CD14-positive monocyte (primary cell): ENCODE results near the gene TP53I13. TPM values are rescaled to one million over a fixed set of nuclear protein-coding genes. Genes with fewer than 3 reads are reported as not detected.

Experiments used
- DNase-seq, 3 donors: peaks; one replicate each; pipeline ENCODE4 v3.0.0-alpha.2; 2011 to 2022
- H2AFZ ChIP-seq: 2 replicates; pipeline ENCODE4 v1.6.0; 2012; ENCODE audit warnings: mild to moderate bottlenecking, low read depth, low read length, inconsistent platforms; ENCODE audit not compliant: insufficient read depth, poor library complexity, severe bottlenecking
- H3K27ac ChIP-seq, 2 donors: 1 replicate in 1 of 2; 2 replicates in 1 of 2; pipeline ENCODE4 v1.5.1; 2012 to 2013; ENCODE audit warnings: low read length in 2 of 2, control low read depth in 1 of 2, inconsistent platforms in 1 of 2, low read depth in 1 of 2, mild to moderate bottlenecking in 1 of 2
- H3K27me3 ChIP-seq, 2 donors: one replicate each; pipeline versions ENCODE4 v1.6.0 to v1.6.1; 2011 to 2013; ENCODE audit warnings: low read length in 2 of 2; ENCODE audit not compliant: control insufficient read depth in 2 of 2, insufficient read depth in 2 of 2
- H3K36me3 ChIP-seq, 2 donors: replicated peaks in 1 of 2; 1 replicate in 1 of 2; 2 replicates in 1 of 2; pipeline versions ENCODE4 v1.5.1 to v1.6.1; 2012 to 2013; ENCODE audit warnings: low read length in 2 of 2, control low read depth in 1 of 2, inconsistent platforms in 1 of 2, mild to moderate bottlenecking in 1 of 2; ENCODE audit not compliant: insufficient read depth in 2 of 2, control insufficient read depth in 1 of 2
- H3K4me1 ChIP-seq, 2 donors: 1 replicate in 1 of 2; 2 replicates in 1 of 2; pipeline versions ENCODE4 v1.5.1 to v1.6.1; 2012 to 2013; ENCODE audit warnings: low read length in 2 of 2, control low read depth in 1 of 2, inconsistent platforms in 1 of 2, mild to moderate bottlenecking in 1 of 2, moderate library complexity in 1 of 2; ENCODE audit not compliant: insufficient read depth in 2 of 2, control insufficient read depth in 1 of 2
- H3K4me2 ChIP-seq: replicated peaks from 2 replicates; pipeline ENCODE3; 2012; ENCODE audit warnings: low read length, moderate library complexity, mild to moderate bottlenecking; ENCODE audit not compliant: poor library complexity, severe bottlenecking; ENCODE audit errors: extremely low read depth
- H3K4me3 ChIP-seq, 3 experiments: fragments of 200-600 bp in 1 of 3; sonication (generic) in 1 of 3; replicated peaks in 1 of 3; 1 replicate in 2 of 3; 2 replicates in 1 of 3; pipeline ENCODE4 v1.5.1; 2011 to 2013; ENCODE audit warnings: low read length in 3 of 3, mild to moderate bottlenecking in 3 of 3, control low read depth in 2 of 3, low read depth in 2 of 3, inconsistent platforms in 1 of 3, moderate library complexity in 1 of 3
- H3K79me2 ChIP-seq: 2 replicates; pipeline ENCODE4 v1.6.0; 2012; ENCODE audit warnings: mild to moderate bottlenecking, control low read depth, inconsistent platforms, low read length, moderate library complexity; ENCODE audit not compliant: insufficient read depth
- H3K9ac ChIP-seq: 2 replicates; pipeline ENCODE4 v1.6.0; 2017; ENCODE audit warnings: low read length, mild to moderate bottlenecking; ENCODE audit not compliant: insufficient read depth, poor library complexity, severe bottlenecking
- H3K9me3 ChIP-seq, 2 donors: replicated peaks in 1 of 2; 1 replicate in 1 of 2; 2 replicates in 1 of 2; pipeline versions ENCODE4 v1.5.1 to v1.6.1; 2012 to 2013; ENCODE audit warnings: low read length in 2 of 2, control low read depth in 1 of 2; ENCODE audit not compliant: control insufficient read depth in 1 of 2, insufficient read depth in 1 of 2
- H4K20me1 ChIP-seq: 2 replicates; pipeline ENCODE4 v1.6.0; 2012; ENCODE audit warnings: mild to moderate bottlenecking, low read length, control low read depth, moderate library complexity; ENCODE audit not compliant: insufficient read depth
- H3K27ac Mint-ChIP-seq, 7 donors: one replicate each; pipeline ENCODE4 v1.8.0; 2020; ENCODE audit warnings: mild to moderate bottlenecking in 7 of 7, mixed read lengths in 7 of 7, moderate library complexity in 6 of 7, inconsistent platforms in 2 of 7
- H3K27me3 Mint-ChIP-seq, 3 donors: one replicate each; pipeline ENCODE4 v1.8.0; 2021 to 2022; ENCODE audit warnings: low read depth in 3 of 3, mild to moderate bottlenecking in 3 of 3, mixed read lengths in 3 of 3, moderate library complexity in 3 of 3, inconsistent platforms in 1 of 3
- H3K36me3 Mint-ChIP-seq, 2 donors: one replicate each; pipeline ENCODE4 v1.8.0; 2020; ENCODE audit warnings: mixed read lengths in 2 of 2, inconsistent platforms in 1 of 2, mild to moderate bottlenecking in 1 of 2
- H3K4me1 Mint-ChIP-seq: one replicate; pipeline ENCODE4 v1.8.0; 2020; ENCODE audit warnings: mild to moderate bottlenecking, mixed read lengths
- H3K4me3 Mint-ChIP-seq, 2 donors: one replicate each; pipeline ENCODE4 v1.8.0; 2020; ENCODE audit warnings: mild to moderate bottlenecking in 2 of 2, mixed read lengths in 2 of 2, moderate library complexity in 1 of 2
- H3K9me3 Mint-ChIP-seq, 7 donors: one replicate each; pipeline ENCODE4 v1.8.0; 2020 to 2022; ENCODE audit warnings: mixed read lengths in 7 of 7, mild to moderate bottlenecking in 6 of 7, moderate library complexity in 6 of 7, inconsistent platforms in 2 of 7
- WGBS: methylation state at CpG from one replicate; pipeline ENCODE4 v1.1.5; 2013; ENCODE audit warnings: missing lambda C conversion rate; ENCODE audit not compliant: insufficient coverage; 5-methylcytosine and 5-hydroxymethylcytosine counted together
- intact Hi-C, 2 donors: fragments of 100-400 bp; cut with micrococcal nuclease; formaldehyde crosslinking; loops; one replicate each; pipeline versions ENCODE4 v1.15.0 to v1.15.1; 2023
- polyA plus RNA-seq, 3 donors: library from polyadenylated mRNA; depleted of rRNA in 1 of 3; unstranded in 2 of 3; stranded (reverse) in 1 of 3; fragments of 300-500 nt in 2 of 3; fragments of >200 nt in 1 of 3; fragmentation: Illumina TruSeq in 2 of 3; gene quantifications; 1 replicate in 2 of 3; 2 replicates in 1 of 3; pipeline ENCODE4 v1.2.3, GENCODE V29; 2012 to 2021
- TF ChIP-seq, protein P1 (sequence below): fragments of 200-600 bp; IDR thresholded peaks from one replicate; pipeline ENCODE4 v1.8.0; 2022; ENCODE audit warnings: antibody characterized with exemption, mild to moderate bottlenecking

The TP53I13 gene
- polyA plus RNA-seq, 3 donors = 9.4 to 58.6 (median 14.4) TPM

DNA sequence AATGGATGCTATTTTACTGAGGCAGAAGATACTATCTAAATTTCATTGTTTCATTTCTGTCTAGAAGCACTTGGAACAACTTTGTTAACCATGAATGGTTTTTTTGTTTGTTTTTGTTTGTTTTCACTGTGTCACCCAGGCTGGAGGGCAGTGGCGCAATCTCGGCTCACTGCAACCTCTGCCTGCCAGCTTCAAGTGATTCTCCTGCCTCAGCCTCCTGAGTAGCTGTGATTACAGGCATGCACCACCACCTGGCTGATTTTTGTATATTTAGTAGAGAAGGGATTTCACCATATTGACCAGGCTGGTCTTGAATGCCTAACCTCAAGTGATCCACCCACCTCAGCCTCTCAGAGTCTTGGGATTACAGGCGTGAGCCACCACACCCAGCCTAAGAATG is 42.2 kb upstream of the TP53I13 start:
- H3K4me1 Mint-ChIP-seq = no peaks in the 10 kb centered on the region
- peaks cover 52 to 91% of the 10 kb centered on the region in 2 donors for H3K36me3 Mint-ChIP-seq
- Histone ChIP-seq H3K27ac (no peak overlapping the region), H2AFZ (no peak overlapping the region), H3K9me3 (no peaks in the 10 kb centered on the region), H3K9ac (no peak overlapping the region), H3K4me1 (no peaks in the 10 kb centered on the region), H3K79me2 (no peaks in the 10 kb centered on the region), H3K27me3 (no peaks in the 10 kb centered on the region), H3K4me3 (no peak overlapping the region), H3K4me2 (no peak overlapping the region), H4K20me1 (peaks cover 56% of the 10 kb centered on the region), H3K36me3 (peaks cover 66 to 97% of the 10 kb centered on the region in 2 donors)
- intact Hi-C loops = no loop called here
- no peak for DNase-seq
- H3K9me3 Mint-ChIP-seq = peaks cover 0 to 3% (median 0%) of the 10 kb centered on the region in 7 donors
- TF ChIP-seq, protein P1, sequence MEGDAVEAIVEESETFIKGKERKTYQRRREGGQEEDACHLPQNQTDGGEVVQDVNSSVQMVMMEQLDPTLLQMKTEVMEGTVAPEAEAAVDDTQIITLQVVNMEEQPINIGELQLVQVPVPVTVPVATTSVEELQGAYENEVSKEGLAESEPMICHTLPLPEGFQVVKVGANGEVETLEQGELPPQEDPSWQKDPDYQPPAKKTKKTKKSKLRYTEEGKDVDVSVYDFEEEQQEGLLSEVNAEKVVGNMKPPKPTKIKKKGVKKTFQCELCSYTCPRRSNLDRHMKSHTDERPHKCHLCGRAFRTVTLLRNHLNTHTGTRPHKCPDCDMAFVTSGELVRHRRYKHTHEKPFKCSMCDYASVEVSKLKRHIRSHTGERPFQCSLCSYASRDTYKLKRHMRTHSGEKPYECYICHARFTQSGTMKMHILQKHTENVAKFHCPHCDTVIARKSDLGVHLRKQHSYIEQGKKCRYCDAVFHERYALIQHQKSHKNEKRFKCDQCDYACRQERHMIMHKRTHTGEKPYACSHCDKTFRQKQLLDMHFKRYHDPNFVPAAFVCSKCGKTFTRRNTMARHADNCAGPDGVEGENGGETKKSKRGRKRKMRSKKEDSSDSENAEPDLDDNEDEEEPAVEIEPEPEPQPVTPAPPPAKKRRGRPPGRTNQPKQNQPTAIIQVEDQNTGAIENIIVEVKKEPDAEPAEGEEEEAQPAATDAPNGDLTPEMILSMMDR = no peak
- H3K4me3 Mint-ChIP-seq = no peak overlapping the region
- no CpG with 5 or more reads among the region's 3 CpGs for WGBS
- no peak overlapping the region for H3K27ac Mint-ChIP-seq
- no peaks in the 10 kb centered on the region for H3K27me3 Mint-ChIP-seq

DNA sequence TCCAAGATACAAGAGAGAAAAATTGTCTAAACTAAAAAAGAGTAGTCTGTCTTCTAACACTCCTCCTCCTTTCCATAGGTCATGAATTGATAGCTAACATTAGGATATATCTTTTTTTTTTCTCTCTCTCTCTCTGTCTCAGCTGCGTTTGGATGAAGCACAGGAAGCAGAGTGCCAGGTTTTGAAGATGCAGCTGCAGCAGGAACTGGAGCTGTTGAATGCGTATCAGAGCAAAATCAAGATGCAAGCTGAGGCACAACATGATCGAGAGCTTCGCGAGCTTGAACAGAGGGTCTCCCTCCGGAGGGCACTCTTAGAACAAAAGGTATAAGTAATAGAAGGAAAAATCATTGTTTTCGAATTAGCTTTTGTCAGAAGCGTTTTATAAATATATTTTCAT is 34.5 kb upstream of the TP53I13 start:
- no peak overlapping the region for H2AFZ ChIP-seq
- H3K4me1 ChIP-seq = no peaks in the 10 kb centered on the region
- intact Hi-C loops = no loop called here
- no peaks in the 10 kb centered on the region for H3K27me3 ChIP-seq
- no peaks in the 10 kb centered on the region for H3K4me1 Mint-ChIP-seq
- peaks cover 42 to 80% of the 10 kb centered on the region in 2 donors for H3K36me3 Mint-ChIP-seq
- H3K27me3 Mint-ChIP-seq = peaks cover 0 to 2% (median 0%) of the 10 kb centered on the region in 3 donors
- TF ChIP-seq, protein P1 = no peak
- H3K4me3 Mint-ChIP-seq = no peak overlapping the region
- H3K27ac ChIP-seq = no peak overlapping the region
- H3K4me2 ChIP-seq = no peak overlapping the region
- peaks cover 60 to 85% of the 10 kb centered on the region in 2 donors for H3K36me3 ChIP-seq
- H3K4me3 ChIP-seq = no peak overlapping the region
- no peaks in the 10 kb centered on the region for H3K9me3 ChIP-seq
- peaks cover 26% of the 10 kb centered on the region for H4K20me1 ChIP-seq
- H3K9me3 Mint-ChIP-seq = peaks cover 0 to 3% (median 0%) of the 10 kb centered on the region in 7 donors
- no peak overlapping the region for H3K27ac Mint-ChIP-seq
- no peak overlapping the region for H3K9ac ChIP-seq
- H3K79me2 ChIP-seq = no peaks in the 10 kb centered on the region
- no peak for DNase-seq
- 100% methylated on average over 2 of the region's 8 CpGs for WGBS
